NCI-H128 (cell line): ENCODE results near the gene PTPRN2.
"Not testable (repeated sequence)": the region's sequence is repeated elsewhere in the genome, so short reads cannot be mapped to it uniquely, and the experiment has no call there.

Experiments
- DNase-seq: peaks from one replicate; lab custom pipeline; 2025; ENCODE audit not compliant: unreplicated experiment; lab: John Stamatoyannopoulos, UW

Gene PTPRN2

GRCh38 chr7:158472596-158472995 lies 115.0 kb downstream of the PTPRN2 start:
- DNase-seq: no peak

GRCh38 chr7:158471716-158472115 lies 115.9 kb downstream of the PTPRN2 start:
- no peak for DNase-seq

GRCh38 chr7:158470336-158470735 lies 117.3 kb downstream of the PTPRN2 start:
- DNase-seq: no peak

GRCh38 chr7:158469396-158470051 lies 118.1 kb downstream of the PTPRN2 start:
- DNase-seq: no peak

- no peak for DNase-seq
Observed at GRCh38 chr7:158468700-158469296, 118.8 kb downstream of the PTPRN2 start.

GRCh38 chr7:158468181-158468580 lies 119.4 kb downstream of the PTPRN2 start:
- DNase-seq: no peak

GRCh38 chr7:158467562-158467961 lies 120.1 kb downstream of the PTPRN2 start:
- DNase-seq: no peak

GRCh38 chr7:158463317-158463716 lies 124.3 kb downstream of the PTPRN2 start:
- DNase-seq: no peak

- DNase-seq: no peak
Observed at GRCh38 chr7:158461824-158462223, 125.8 kb downstream of the PTPRN2 start.

- DNase-seq: no peak
Observed at GRCh38 chr7:158460665-158461064, 127.0 kb downstream of the PTPRN2 start.

GRCh38 chr7:158458716-158459282 lies 128.8 kb downstream of the PTPRN2 start:
- no peak for DNase-seq

- DNase-seq: no peak
Observed at GRCh38 chr7:158458096-158458495, 129.5 kb downstream of the PTPRN2 start.

GRCh38 chr7:158457586-158457985 lies 130.0 kb downstream of the PTPRN2 start:
- DNase-seq: not testable (repeated sequence)

- DNase-seq: no peak
Observed at GRCh38 chr7:158454631-158455030, 133.0 kb downstream of the PTPRN2 start.

- no peak for DNase-seq
Observed at GRCh38 chr7:158453663-158454062, 134.0 kb downstream of the PTPRN2 start.

GRCh38 chr7:158452331-158452730 lies 135.3 kb downstream of the PTPRN2 start:
- DNase-seq: no peak

GRCh38 chr7:158450476-158451124 lies 137.0 kb downstream of the PTPRN2 start:
- no peak for DNase-seq

GRCh38 chr7:158449942-158450341 lies 137.7 kb downstream of the PTPRN2 start:
- DNase-seq: no peak

- DNase-seq: no peak
Observed at GRCh38 chr7:158449266-158449665, 138.4 kb downstream of the PTPRN2 start.

GRCh38 chr7:158448430-158449100 lies 139.1 kb downstream of the PTPRN2 start:
- no peak for DNase-seq

GRCh38 chr7:158447506-158448171 lies 140.0 kb downstream of the PTPRN2 start:
- no peak for DNase-seq
